HCT116 (cell line): ENCODE results near the gene MTUS2. TPM values are rescaled to one million over a fixed set of nuclear protein-coding genes. Genes with fewer than 3 reads are reported as not detected.

Source experiments
- ATAC-seq: fragments of 200-7000 bp; cut with Tn5 transposase; 2 replicates; pipeline ENCODE4 v1.9.1; 2020; ENCODE audit warnings: mild to moderate bottlenecking, moderate library complexity
- BruUV-seq: library from RNA; stranded (reverse); fragments of 400-500 nt; replicated peaks from 2 replicates; lab custom pipeline; 2021; lab: Mats Ljungman, UMichigan
- CTCF ChIA-PET: fragments of 300-600 bp; sonication (Branson Sonifier 250); formaldehyde crosslinking; loops from one replicate; lab custom pipeline; 2021; ENCODE audit warnings: antibody characterized with exemption; lab: Charles Lee
- POLR2A ChIA-PET: fragments of 300-600, 350-600 bp; sonication (Branson Sonifier 250); formaldehyde crosslinking; loops from one replicate; lab custom pipeline; 2021; ENCODE audit warnings: antibody characterized with exemption; lab: Charles Lee
- RAD21 ChIA-PET, 2 experiments: fragments of 300-600 bp; sonication (Branson Sonifier 250); formaldehyde crosslinking; loops; one replicate each; lab custom pipeline; 2023; ENCODE audit warnings: low total read pairs in 2 of 2; ENCODE audit not compliant: uncharacterized antibody in 2 of 2, unreplicated experiment in 2 of 2, low non-redundant PET in 1 of 2; lab: Charles Lee
- DNase-seq: peaks from one replicate; pipeline ENCODE4 v3.0.0-alpha.2; 2010; ENCODE audit warnings: low read depth, low spot score
- H2AFZ ChIP-seq: fragments of 200-600 bp; shearing (Covaris generic), sonication (generic); 2 replicates; pipeline ENCODE4 v1.6.1; 2017; ENCODE audit warnings: low read depth, mixed run types, mixed read lengths, antibody characterized with exemption, low read length; ENCODE audit not compliant: poor library complexity, severe bottlenecking
- H3K27ac ChIP-seq: 2 replicates; pipeline ENCODE4 v1.5.1; 2012; ENCODE audit warnings: low read depth, low read length
- H3K27me3 ChIP-seq: fragments of 200-600 bp; sonication (generic); 2 replicates; pipeline ENCODE4 v1.6.1; 2016; ENCODE audit warnings: mixed run types, low read length, mixed read lengths; ENCODE audit not compliant: insufficient read depth
- H3K36me3 ChIP-seq, 2 experiments: fragments of 200-500 bp in 1 of 2; fragments of 200-600 bp in 1 of 2; sonication (Bioruptor generic) in 1 of 2; sonication (generic) in 1 of 2; 2 replicates each; pipeline versions ENCODE4 v1.5.1 to v1.6.1; 2014 to 2016; ENCODE audit warnings: low read length in 2 of 2, inconsistent platforms in 1 of 2, mixed read lengths in 1 of 2, mixed run types in 1 of 2; ENCODE audit not compliant: insufficient read depth in 2 of 2, control insufficient read depth in 1 of 2
- H3K4me1 ChIP-seq, 2 experiments: fragments of 200-600 bp in 1 of 2; sonication (generic) in 1 of 2; 2 replicates each; pipeline versions ENCODE4 v1.5.1 to v1.6.1; 2012 to 2017; ENCODE audit warnings: low read length in 2 of 2, inconsistent platforms in 1 of 2, mild to moderate bottlenecking in 1 of 2, mixed read lengths in 1 of 2, mixed run types in 1 of 2, moderate library complexity in 1 of 2; ENCODE audit not compliant: insufficient read depth in 2 of 2, control insufficient read depth in 1 of 2
- H3K4me2 ChIP-seq: fragments of 200-600 bp; sonication (generic); 2 replicates; pipeline ENCODE4 v1.6.1; 2017; ENCODE audit warnings: mixed run types, low read length, mixed read lengths
- H3K4me3 ChIP-seq, 2 experiments: fragments of 200-600 bp in 1 of 2; sonication (generic) in 1 of 2; replicated peaks in 1 of 2; 2 replicates each; pipeline ENCODE4 v1.5.1; 2011 to 2016; ENCODE audit warnings: low read length in 2 of 2, control low read depth in 1 of 2, low read depth in 1 of 2, mild to moderate bottlenecking in 1 of 2, mixed read lengths in 1 of 2, mixed run types in 1 of 2
- H3K79me2 ChIP-seq: fragments of 200-600 bp; sonication (generic); 2 replicates; pipeline ENCODE4 v1.6.1; 2017; ENCODE audit warnings: mild to moderate bottlenecking, mixed run types, low read length, moderate library complexity, mixed read lengths; ENCODE audit not compliant: insufficient read depth
- H3K9ac ChIP-seq: fragments of 200-600 bp; sonication (generic); 2 replicates; pipeline ENCODE4 v1.6.1; 2016; ENCODE audit warnings: low read length, mixed read lengths
- H3K9me2 ChIP-seq: fragments of 200-600 bp; sonication (generic), shearing (Covaris generic); 2 replicates; pipeline ENCODE4 v1.6.1; 2017; ENCODE audit warnings: mixed run types, mild to moderate bottlenecking, moderate library complexity; ENCODE audit not compliant: insufficient read depth
- H3K9me3 ChIP-seq, 2 experiments: fragments of 200-500 bp in 1 of 2; fragments of 200-600 bp in 1 of 2; sonication (Bioruptor generic) in 1 of 2; sonication (generic) in 1 of 2; 2 replicates each; pipeline ENCODE4 v1.6.1; 2014 to 2017; ENCODE audit warnings: low read length in 2 of 2, mixed read lengths in 2 of 2, inconsistent platforms in 1 of 2, low read depth in 1 of 2, mild to moderate bottlenecking in 1 of 2, mixed run types in 1 of 2, moderate library complexity in 1 of 2; ENCODE audit not compliant: control insufficient read depth in 1 of 2, insufficient read depth in 1 of 2
- H4K20me1 ChIP-seq: fragments of 200-600 bp; sonication (generic), shearing (Covaris generic); 2 replicates; pipeline ENCODE4 v1.6.1; 2017; ENCODE audit warnings: mixed run types, mild to moderate bottlenecking, moderate library complexity; ENCODE audit not compliant: insufficient read depth
- CEBPB ChIP-seq: IDR thresholded peaks from 2 replicates; pipeline ENCODE4 v1.6.1; 2012; ENCODE audit warnings: low read depth
- EZH2 ChIP-seq: fragments of 200-600 bp; sonication (generic); IDR thresholded peaks from 2 replicates; pipeline ENCODE4 v1.6.1; 2017; ENCODE audit warnings: antibody characterized with exemption, mixed run types
- EZH2phosphoT487 ChIP-seq: fragments of 200-600 bp; IDR thresholded peaks from 2 replicates; pipeline ENCODE4 v1.6.1; 2018; ENCODE audit warnings: antibody characterized with exemption, borderline replicate concordance
- FOSL1 ChIP-seq: IDR thresholded peaks from 2 replicates; pipeline ENCODE4 v1.6.1; 2012; ENCODE audit warnings: low read depth
- POLR2A ChIP-seq: IDR thresholded peaks from 2 replicates; pipeline ENCODE4 v1.7.0; 2011; ENCODE audit warnings: borderline replicate concordance; ENCODE audit not compliant: insufficient read depth, insufficient read length; ENCODE audit errors: extremely low read depth
- POLR2AphosphoS5 ChIP-seq: IDR thresholded peaks from 2 replicates; pipeline ENCODE4 v1.6.1; 2011; ENCODE audit warnings: mild to moderate bottlenecking, low read depth, low read length, moderate library complexity
- RAD21 ChIP-seq: IDR thresholded peaks from 2 replicates; pipeline ENCODE4 v1.6.1; 2012; ENCODE audit warnings: low read depth, mild to moderate bottlenecking
- SIN3A ChIP-seq: IDR thresholded peaks from 2 replicates; pipeline ENCODE4 v1.6.1; 2012; ENCODE audit warnings: low read depth
- SP1 ChIP-seq: IDR thresholded peaks from 2 replicates; pipeline ENCODE4 v1.6.1; 2012; ENCODE audit warnings: low read depth
- SRF ChIP-seq: IDR thresholded peaks from 2 replicates; pipeline ENCODE4 v1.6.1; 2012; ENCODE audit warnings: low read depth
- ZNF274 ChIP-seq: fragments of 200-500 bp; sonication (Bioruptor generic); IDR thresholded peaks from 2 replicates; pipeline ENCODE4 v1.6.1; 2014; ENCODE audit warnings: mild to moderate bottlenecking, low read depth, low read length, inconsistent platforms
- intact Hi-C: fragments of 100-400 bp; cut with micrococcal nuclease; formaldehyde crosslinking; loops from 2 replicates; pipeline ENCODE4 v1.10.0; 2022
- total RNA-seq: library from RNA; stranded (reverse); gene quantifications from one replicate; pipeline ENCODE4 v1.2.1, GENCODE V29; 2021; ENCODE audit not compliant: unreplicated experiment
- TF ChIP-seq, protein P1 (sequence below), 3 experiments: fragments of 200-600 bp in 1 of 3; sonication (generic) in 1 of 3; IDR thresholded peaks in 2 of 3; conservative IDR thresholded peaks in 1 of 3; 2 replicates each; pipeline ENCODE4 v1.5.1; 2012 to 2017; ENCODE audit warnings: low read depth in 2 of 3, low read length in 2 of 3, antibody characterized with exemption in 1 of 3, borderline replicate concordance in 1 of 3, control low read depth in 1 of 3, mild to moderate bottlenecking in 1 of 3, mixed read lengths in 1 of 3, mixed run types in 1 of 3, moderate library complexity in 1 of 3; ENCODE audit not compliant: insufficient read depth in 1 of 3
- TF ChIP-seq, protein P2 (sequence below): IDR thresholded peaks from 2 replicates; pipeline ENCODE4 v1.6.1; 2011; ENCODE audit warnings: mild to moderate bottlenecking, low read length, moderate library complexity; ENCODE audit not compliant: insufficient replicate concordance; ENCODE audit errors: extremely low read depth

MTUS2 gene
- total RNA-seq, 1 experiment from 2014 or later = 0.02 TPM

DNA sequence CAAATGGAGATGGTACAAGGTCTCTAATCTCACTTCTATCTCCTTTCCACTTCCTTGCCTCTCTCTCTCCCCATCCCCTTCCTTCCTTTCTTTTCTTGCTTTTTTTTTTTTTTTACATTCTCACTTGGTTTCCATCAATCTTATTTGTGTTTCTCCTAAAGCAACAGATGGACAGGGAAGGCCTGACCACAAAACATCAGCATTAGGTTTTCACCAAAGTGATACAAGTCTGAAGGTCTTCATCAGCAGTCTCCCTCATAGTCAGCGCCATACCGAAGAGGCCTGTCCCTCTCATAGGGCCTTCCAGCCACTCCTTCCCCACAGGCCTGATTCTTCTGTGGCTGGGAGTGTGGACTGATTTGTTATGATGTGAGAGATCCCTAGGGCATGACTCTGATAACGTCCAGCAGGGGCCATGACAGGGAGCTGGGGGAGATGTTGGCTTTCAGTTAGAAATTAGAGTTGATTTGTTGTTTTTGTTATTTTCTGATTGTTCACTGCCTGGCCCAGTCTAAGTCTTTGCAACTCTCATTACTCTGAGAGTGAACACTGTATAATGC is 616.7 kb downstream of the MTUS2 start (continued):
- TF ChIP-seq, protein P1, sequence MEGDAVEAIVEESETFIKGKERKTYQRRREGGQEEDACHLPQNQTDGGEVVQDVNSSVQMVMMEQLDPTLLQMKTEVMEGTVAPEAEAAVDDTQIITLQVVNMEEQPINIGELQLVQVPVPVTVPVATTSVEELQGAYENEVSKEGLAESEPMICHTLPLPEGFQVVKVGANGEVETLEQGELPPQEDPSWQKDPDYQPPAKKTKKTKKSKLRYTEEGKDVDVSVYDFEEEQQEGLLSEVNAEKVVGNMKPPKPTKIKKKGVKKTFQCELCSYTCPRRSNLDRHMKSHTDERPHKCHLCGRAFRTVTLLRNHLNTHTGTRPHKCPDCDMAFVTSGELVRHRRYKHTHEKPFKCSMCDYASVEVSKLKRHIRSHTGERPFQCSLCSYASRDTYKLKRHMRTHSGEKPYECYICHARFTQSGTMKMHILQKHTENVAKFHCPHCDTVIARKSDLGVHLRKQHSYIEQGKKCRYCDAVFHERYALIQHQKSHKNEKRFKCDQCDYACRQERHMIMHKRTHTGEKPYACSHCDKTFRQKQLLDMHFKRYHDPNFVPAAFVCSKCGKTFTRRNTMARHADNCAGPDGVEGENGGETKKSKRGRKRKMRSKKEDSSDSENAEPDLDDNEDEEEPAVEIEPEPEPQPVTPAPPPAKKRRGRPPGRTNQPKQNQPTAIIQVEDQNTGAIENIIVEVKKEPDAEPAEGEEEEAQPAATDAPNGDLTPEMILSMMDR (IDR thresholded peaks at IDR 0.05 in 2 of 3, conservative IDR thresholded peaks at IDR 0.05 in 1 of 3; ENCODE audit: borderline replicate concordance in 1 of 3, insufficient read depth in 1 of 3, low read depth in 2 of 3, low read length in 2 of 3) = no peak
- TF ChIP-seq SP1 (no peak), RAD21 (no peak), EZH2 (no peak), FOSL1 (no peak), EZH2phosphoT487 (no peak), POLR2AphosphoS5 (no peak), POLR2A (no peak), SIN3A (no peak), ZNF274 (no peak), SRF (no peak)

DNA sequence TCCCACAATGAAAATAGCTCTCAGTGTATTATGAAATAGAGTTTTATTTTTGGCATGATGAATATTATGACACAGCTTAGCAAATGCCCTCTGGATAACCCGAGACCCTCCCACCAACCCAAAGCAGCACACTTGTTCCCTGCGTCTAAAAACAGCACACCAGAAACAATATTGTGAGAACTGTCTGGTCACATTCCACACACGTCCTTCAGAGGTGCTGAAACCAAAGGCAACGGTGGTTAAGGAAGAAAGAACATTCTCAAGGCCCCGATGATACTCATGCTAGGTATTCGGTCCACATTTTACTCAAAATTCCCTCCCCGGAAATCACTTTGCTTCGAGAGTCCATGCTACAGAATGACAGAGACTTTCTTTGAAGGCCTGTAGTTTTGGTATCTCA is 618.6 kb downstream of the MTUS2 start:
- Histone ChIP-seq H3K9me3 (no peaks in the 10 kb centered on the region), H3K27me3 (peaks cover 11% of the 10 kb centered on the region; the same call in 1 of the 2 replicates), H4K20me1 (no peaks in the 10 kb centered on the region), H3K36me3 (no peaks in the 10 kb centered on the region), H3K4me3 (no peak overlapping the region), H3K79me2 (no peaks in the 10 kb centered on the region), H3K4me2 (no peak overlapping the region), H2AFZ (no peak overlapping the region), H3K4me1 (no peaks in the 10 kb centered on the region), H3K27ac (no peak overlapping the region), H3K9ac (no peak overlapping the region), H3K9me2 (no peaks in the 10 kb centered on the region)
- intact Hi-C loops = no loop called here
- ChIA-PET POLR2A (no interaction called here), CTCF (interaction anchor here (0.9 kb wide), 1 partner anchor 17 kb away, joined by 3 read pairs; no protein-coding TSS in a partner anchor), RAD21 (no interaction called here)
- no TSS peak for BruUV-seq
- DNase-seq (no peak), ATAC-seq (no peak)
- no peak for TF ChIP-seq CEBPB
- TF ChIP-seq, protein P2, sequence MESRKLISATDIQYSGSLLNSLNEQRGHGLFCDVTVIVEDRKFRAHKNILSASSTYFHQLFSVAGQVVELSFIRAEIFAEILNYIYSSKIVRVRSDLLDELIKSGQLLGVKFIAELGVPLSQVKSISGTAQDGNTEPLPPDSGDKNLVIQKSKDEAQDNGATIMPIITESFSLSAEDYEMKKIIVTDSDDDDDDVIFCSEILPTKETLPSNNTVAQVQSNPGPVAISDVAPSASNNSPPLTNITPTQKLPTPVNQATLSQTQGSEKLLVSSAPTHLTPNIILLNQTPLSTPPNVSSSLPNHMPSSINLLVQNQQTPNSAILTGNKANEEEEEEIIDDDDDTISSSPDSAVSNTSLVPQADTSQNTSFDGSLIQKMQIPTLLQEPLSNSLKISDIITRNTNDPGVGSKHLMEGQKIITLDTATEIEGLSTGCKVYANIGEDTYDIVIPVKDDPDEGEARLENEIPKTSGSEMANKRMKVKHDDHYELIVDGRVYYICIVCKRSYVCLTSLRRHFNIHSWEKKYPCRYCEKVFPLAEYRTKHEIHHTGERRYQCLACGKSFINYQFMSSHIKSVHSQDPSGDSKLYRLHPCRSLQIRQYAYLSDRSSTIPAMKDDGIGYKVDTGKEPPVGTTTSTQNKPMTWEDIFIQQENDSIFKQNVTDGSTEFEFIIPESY = no peak
